ENCODE results near the gene TBCD.

Gene TBCD

DNA sequence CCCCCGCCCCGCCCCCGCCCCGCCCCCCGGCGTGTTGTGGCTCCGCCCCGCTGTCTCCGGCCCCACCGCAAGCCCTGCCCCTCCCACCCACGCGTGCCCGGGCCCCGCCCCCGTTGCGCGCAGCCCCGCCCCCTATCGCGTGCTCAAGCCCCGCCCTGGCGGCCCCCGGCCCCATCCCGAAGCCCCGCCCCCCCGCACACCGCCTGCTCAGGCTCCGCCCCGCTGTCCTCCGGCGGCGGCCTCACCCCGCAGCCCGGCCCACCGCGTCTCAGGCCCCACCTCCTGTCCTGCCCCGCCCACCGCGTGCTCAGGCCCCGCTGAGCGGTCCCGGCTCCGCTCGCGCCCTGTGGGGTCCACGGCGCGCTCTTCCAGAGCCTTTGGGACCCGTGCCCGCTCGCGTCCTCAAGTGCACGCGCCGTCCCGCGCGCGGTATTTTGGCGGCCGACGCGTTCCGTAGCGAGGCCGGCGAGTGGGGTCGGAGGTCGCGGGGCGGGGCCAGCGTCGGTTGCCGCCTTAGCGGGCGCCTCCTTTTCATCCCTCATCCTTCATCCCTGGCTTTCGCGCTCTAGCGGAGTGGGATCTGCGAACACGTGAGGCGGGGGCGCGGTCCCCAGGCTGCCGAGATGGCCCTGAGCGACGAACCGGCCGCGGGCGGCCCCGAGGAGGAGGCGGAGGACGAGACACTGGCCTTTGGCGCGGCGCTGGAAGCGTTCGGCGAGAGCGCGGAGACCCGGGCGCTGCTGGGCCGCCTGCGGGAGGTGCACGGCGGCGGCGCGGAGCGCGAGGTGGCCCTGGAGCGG, at the start of gene TBCD:
TSS of gene TBCD (plus strand) at position 495 of the 800 bp plus-strand sequence. CDS start at position 624, 129 bp downstream.
- peak; percentile 88 for DNase-seq

DNA sequence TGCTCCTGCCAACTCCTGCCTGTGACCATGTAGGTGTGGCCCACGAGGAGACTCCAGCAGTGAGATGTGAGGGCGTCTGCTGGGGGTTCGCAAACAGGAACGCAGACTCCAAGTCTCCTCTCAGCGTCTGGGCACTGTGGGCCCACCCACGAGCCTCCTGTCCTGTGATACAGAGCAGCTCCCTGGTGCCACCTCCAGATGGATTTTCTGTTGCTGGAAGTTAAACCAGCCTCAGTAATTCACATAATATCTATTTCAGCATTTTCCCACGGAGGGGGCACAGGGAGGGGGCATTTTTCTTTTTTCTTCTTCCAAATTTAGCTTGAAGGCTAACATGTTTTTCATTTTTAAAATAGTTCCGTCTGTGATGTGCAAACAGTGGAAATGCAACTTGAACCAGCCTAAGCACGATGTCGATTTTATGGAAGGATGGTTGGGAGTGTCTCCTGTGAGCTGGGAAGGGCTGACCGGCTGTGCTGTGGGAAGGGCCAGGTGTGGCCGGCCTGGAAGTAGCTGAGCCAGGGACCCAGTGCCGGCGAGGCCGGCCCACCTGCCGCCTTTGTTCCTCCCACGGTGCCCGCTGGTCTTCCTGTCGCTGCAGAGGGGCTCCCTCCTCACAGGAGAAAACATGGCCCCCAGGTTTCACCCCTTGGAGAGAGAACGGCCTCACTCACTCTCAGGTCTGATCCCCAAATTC, 49.5 kb upstream of the TBCD start:
- DNase-seq = no peak

DNA sequence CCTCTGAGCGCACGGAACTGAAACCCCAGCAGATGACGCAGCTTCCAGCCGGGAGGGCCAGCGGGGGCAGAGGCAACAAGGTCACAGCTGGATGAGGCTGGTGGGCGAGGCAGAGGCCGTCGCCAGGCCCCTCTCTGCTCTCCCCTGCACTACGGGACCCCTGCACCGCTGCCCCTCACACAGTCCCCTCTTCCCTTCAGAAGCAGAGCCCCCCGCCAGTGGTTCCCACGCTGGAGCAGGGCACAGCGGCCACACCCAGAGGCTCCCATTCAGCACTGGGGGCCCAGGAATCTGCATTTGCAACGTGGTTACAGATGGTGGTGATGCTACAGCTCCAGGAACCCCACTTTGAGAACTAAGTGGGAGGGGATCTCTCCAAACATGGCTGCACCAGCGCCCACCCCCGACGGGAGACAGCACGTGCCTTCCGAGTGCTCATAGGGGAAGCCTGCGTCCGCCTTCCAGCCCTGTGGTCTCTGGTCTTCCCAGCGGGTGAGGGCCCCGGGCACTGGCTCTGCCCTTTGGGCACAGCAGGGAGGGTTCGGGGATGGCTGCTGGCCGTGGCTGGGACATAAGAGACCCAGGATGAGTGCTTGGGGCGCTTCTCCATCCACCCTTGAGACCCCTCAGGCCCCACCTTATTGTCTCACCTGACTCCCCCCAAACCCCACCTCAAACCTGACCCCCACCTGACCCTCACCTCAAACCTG, 48.7 kb upstream of the TBCD start:
- DNase-seq = no peak

DNA sequence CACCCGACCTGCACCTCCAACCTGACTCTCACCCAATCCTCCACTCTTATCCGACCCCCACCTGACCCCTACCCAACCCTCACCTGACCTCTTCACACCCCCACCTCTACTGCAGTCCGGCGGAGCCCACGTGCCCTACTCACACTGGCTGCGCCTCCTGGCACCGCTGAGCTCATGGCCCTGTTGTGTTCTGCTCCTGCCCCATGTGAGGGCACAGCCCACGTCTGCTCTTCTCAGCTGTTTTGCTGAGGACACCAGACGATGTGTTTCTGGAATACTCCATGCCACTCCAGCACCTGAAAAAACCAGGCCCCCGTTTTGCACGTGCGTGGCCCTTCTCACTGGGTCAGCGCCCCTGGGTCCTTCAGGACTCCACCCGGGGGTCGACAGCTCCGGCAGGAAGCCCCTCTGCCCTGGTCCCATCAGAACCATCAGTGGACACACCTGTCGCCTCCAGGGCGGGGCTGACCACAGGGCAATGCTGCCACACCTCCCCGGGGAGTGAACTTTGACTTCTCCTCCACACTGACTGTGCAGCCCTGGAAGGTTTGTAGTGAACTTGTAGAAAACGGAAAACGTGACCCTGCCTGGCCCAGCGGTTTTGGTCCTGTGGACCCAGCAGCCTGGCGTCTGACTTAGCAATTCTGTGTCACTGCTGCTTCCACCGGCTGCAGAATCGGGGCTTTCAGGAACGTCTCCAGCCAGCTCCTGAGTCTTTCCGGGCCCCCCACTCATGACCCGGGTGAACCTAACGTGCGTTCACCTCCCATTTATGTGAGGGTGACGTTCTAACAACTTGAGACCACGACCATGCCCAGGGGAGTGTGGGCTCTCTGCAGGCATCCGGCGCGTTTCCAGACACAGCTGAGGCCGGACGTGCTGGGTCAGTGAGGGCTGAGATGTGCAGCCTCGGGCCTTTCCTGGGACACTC, 47.7 kb upstream of the TBCD start:
- no peak for DNase-seq

DNA sequence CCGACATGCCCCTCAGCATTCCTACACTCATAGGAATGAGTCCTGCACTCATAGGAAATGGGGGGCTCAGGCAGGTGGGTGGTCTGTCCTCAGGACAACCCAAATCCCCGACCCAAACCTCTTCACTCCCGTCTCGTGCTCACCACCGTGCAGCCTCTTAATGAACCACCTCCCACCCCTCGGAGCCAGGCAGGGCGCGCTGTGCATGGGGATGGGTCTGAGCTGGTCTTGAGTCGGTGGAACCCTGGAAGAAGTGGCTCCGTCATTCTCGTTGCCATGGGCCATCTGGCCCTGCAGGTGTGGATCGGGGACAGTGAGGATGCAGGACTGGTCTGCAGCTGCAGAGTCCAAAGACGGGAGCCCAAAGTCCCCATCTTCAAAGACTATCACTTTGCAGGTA, 47.0 kb upstream of the TBCD start:
- no peak for DNase-seq

DNA sequence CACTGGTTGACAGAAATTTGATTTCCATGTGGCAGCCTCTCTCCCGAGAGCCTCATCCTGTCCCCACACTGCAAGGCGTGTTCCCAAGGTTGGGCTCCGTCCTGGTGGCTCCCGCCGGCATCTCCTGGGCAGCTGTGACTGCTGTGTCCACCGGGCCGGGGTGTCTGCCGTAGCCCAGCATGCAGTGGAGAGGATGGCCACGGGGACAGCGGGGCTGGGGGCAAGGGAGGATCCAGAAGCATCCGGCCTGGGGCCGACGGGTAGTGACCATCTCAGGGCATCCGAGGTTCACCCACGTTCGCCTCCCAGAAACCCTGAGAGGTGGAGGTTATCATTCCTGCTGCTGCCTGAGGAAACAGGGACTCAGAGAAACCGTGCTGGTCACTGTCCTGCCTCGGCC, 46.1 kb upstream of the TBCD start:
- no peak for DNase-seq

DNA sequence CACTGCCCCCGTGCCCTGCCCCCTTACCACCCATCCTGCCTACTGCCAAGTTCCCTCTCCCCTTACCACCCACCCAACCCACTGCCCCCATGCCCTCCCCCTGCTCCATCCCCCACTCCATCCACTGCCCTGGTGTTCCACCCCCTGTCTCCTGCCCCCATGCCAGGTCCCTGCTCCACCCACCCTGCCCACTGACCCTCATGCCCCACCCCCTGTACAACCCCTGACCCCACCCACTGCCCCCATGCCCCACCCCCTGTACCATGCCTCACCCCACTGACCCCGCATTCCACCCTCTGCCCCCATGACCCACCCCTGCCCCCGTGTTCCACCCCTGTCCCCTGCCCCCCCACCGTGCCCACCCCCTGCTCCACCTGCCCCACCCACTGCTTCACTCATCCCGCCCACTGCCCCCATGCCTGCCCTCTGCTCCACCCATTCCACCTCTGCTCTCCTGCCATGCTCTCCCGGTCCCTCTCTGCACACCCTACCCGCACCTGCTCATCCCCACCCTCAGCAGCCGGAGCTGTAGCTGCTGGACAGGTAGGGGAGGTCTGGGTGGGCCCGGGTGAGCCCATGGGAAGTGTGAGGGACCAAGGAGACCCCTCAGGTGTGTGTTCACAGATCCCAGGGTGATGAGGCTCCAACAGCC, 42.7 kb upstream of the TBCD start:
- no peak for DNase-seq

DNA sequence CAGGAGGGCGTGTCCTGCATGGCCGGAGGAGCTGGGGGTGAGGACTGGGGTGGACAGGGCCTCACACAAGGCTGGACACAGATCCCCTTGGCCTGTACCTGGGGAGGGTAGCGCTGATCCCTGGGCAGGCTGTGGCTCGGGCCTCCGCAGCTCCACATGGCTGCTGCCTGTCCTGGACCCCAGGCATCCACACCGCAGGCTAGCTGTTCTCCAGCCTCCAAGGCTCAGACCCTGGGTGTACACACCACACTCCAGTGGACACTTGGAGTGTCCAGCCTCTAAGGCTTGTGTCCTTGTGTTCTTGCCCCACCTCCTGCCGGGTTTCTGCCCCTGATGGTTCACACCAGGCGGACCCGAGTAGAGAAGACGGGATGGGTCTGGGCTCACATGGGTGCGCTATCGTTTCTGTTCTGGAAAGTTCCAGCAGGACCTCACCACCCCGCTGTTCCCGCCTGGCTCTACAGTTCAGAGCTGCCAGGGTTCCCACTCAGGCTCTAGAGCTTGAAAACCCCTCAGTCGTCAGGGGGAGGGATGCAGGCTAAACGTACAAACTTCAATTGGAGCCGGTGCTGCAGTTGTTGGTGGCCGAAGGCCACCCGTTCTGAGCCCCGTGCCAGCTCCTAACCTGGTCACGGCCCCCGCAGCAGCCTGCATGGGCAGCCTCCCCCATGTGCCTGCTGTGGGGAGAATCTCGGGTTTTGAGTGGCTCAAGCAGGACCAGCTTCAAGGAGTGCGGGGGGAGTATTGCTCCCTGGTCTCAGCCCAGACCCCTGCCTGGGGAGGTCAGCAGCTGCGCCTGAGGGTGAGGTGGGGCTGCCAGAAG, 42.0 kb upstream of the TBCD start:
- DNase-seq = no peak

DNA sequence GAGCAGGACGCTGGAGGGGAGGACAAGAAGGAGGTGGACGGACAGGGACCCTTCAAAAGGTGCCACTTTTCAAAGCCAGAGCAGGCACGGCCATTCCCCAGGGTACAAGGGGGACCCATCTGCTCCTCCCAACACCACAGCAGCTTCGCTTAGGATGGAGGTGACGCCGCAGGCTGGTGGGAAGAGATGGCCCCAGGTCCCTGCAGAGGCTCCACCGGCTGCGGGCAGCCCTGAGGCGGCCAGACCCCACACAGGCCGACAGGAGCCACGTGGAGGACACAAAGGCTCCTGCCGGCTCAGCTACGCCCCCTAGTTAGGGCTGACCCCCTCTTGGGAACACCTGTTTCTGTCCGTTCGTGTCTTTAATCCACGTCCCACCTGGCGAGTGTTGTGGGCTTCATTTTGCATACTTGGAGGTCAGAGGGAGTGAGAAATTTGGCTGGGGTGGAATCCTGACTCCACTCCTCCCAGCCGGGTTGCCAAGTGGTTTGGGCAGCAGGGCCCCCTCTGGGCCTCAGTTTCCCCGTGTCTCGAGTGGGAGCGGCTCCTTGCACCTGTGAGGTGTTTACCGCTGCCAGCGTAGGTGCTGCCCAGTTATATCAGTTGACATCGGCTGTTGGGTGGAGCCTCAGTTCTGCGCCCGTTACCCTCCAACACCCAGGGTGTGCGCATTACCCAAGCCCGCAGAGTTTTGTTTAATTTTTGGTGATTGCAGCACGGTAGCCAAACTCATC, 41.2 kb upstream of the TBCD start:
- DNase-seq = no peak

DNA sequence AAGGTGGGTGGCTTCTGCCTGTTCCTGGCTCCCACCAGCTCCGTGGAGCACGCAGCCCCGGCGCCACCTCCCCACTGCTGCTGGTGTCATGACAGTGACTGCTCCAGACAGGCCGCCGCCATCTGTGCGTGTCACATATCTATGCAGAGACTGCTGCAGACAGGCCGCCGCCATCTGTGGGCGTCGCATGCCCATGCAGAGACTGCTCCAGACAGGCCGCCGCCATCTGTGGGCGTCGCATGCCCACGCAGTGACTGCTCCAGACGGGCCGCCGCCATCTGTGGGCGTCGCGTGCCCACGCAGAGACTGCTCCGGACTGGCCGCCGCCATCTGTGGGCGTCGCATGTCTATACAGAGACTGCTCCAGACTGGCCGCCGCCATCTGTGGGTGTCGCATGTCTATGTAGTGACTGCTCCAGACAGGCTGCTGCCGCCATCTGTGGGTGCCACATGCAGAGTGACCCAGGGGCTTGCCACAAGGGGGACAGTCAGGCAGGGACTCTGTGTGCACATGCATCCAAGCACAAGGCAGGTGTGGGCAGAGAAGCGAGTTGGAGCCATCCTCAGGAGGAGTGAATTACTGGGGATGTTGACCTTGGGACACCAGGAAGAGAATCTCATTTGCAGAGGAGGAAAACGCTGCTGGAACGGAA, 38.7 kb upstream of the TBCD start:
- no peak for DNase-seq

DNA sequence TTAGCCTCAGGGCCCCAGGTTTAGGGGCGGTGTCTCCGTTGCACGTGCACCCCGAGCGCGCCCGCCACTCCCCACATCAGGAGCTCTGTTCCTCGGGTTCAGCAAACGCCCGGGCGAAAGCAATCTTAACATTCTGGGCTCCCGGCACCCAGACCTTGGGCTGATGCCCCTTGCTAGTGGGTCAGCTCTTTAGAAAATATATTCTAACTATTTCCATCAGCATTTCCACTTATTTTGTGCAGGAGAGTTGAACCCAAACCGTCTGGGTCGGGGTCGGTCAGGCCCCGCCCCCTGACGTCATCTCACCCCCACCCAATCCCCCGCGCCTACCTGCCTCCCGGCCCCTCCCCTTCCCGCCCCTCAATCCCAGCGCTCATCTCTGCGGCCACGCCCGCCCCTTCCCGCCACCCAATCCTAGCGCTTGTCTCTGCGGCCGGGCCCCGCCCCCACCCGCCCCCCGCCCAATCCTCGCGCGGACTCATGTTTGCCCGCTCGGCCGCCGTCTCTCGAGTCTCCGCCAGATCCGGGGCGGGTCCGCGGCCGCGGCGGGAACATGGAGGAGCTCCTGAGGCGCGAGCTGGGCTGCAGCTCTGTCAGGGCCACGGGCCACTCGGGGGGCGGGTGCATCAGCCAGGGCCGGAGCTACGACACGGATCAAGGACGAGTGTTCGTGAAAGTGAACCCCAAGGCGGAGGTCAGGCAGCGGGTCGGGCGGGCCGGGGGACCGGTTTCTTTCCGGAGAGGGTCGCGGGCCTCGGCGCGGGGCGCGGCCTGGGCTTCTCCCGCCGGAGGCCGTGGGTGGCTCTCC, 35.5 kb upstream of the TBCD start, which contains the start of gene FN3KRP:
TSS of gene FN3KRP (plus strand) at position 504 of the 808 bp plus-strand sequence. CDS start at position 554, 50 bp downstream.
- peak; percentile 97 for DNase-seq

DNA sequence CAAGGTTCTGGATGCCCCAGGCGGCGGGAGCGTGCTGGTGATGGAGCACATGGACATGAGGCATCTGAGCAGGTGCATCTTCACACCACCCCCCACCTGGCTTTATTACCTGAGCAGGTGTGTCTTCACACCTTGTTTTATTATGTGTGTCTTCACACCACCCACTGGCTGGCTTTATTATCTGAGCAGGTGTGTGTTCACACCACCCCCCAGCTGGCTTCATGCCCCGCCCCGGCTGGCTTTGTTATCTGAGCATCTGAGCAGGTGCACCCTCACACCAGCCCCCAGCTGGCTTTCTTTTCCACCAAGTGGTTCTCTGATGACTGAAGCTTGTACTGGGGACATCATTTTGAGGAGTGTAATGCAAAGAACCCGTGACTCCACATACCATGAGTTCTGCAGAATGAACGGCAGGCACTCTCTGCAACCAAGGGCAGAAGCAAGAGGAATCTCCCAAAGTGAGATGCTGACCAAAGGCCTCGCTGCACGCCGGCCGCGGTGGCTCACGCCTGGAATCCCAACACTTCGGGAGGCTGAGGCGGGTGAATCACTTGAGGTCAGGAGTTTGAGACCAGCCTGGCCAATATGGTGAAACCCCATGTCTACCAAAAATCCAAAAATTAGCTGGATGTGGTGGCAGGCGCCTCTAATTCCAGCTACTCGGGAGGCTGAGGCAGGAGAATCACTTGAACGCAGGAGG, 32.7 kb upstream of the TBCD start:
- no peak for DNase-seq

DNA sequence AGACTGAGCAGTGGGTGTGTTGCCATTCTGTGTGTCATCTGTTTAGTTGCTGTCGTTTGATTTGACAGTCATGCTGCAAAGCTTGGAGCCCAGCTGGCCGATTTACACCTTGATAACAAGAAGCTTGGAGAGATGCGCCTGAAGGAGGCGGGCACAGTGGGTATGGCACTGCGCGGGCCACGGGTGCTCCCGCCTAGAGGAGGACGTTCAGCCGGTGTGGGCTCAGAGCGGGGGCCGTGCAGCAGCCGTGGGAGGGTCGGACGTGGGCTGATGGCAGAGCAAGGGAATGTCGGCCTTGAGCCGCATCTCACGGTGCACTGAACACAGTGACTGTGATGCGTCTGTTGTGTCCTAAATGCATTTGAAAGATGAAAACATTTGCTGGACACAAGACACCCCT, 31.7 kb upstream of the TBCD start:
- DNase-seq = no peak

DNA sequence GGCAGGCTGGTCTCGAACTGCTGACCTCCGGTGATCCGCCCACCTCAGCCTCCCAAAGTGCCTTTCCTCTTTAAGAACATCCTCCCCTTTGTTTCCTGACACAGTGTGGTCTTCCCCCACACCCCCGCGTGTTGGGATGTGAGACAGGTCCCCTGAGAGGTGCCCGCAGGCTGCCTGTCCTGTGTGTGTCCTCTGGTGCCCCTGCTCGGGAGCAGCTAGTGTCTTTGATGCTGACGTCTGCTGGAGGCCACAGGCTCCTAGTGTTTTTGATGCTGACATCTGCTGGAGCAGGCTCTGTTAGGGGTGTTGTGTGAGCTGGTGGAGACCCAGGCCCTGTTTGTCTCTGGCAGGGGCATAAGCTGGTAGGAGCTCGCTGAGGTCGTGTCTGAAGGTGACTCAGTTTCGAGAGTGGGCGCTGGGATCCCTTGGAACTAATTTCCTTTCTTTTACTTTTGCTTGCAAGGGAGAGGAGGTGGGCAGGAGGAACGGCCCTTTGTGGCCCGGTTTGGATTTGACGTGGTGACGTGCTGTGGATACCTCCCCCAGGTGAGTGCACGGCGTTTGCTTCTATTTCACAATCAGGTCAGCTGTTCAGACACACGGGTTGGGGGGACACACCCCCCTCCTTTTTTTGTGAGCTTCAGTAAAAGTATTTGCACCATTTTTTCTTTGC, 29.4 kb upstream of the TBCD start:
- no peak for DNase-seq

DNA sequence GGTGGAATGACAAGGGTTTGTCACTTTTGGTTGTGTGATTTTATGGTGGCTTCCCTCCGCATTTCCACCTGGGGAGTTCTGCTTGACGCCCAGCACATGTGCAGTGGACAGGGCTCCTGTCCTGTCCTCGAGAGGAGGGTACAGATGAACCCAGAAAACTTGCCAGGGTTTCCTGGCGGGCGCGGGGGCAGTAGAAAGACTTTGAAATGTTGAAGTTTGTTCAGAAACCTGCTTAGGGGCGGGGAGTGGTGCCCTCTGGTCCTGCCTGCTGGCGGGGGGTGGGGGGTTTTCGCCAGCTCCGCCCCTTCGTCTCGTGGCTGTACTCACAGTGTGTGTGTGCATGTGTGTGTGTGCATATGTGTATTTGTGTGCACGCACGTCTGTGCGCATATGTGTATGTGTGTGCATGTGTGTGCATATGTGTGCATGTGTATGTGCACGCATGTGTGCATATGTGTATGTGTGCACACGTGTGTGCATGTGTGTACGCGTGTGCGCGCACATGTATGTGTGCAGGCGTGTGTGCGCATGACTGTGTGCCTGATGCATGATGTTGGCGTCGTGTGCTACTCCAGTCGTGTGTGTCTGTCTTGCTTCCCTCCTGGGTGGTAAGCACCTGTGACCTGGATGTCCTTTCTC, 28.6 kb upstream of the TBCD start:
- no peak for DNase-seq

DNA sequence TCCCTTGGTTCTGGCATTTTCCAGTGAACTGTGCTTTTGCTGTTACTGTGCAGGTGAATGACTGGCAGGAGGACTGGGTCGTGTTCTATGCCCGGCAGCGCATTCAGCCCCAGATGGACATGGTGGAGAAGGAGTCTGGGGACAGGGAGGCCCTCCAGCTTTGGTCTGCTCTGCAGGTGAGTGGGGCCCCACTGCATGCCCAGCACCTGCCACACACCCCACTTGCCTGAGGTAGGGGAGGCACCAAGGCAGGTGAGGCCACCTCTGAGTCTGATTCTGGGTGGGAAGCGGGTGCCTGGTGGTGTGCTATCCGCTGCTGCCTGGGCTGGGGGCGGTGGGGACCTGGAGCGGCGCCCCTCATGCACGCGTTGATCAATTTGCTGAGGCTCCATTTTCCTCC, 25.4 kb upstream of the TBCD start:
- DNase-seq = no peak

All from stimulated activated CD4-positive, alpha-beta T cell treated with anti-CD3 and anti-CD28 coated beads, Interleukin-4, amount 100 ng/mL, for 1 hour (primary cell).